ENCODE measurements around the gene ACYP2. TPM values are rescaled to one million over a fixed set of nuclear protein-coding genes. Genes with fewer than 3 reads are reported as not detected.

ACYP2 gene
- total RNA-seq, 1 donor from 2014 or later, result 76.7 TPM

- TF ChIP-seq CTCF (IDR thresholded peaks at IDR 0.05; ENCODE audit: borderline replicate concordance), result no peak
- no peak overlapping the region for H3K27ac ChIP-seq (replicated peaks)
- no peak for DNase-seq
- no peaks in the 10 kb centered on the region for H3K27me3 ChIP-seq (ENCODE audit: low read depth)
- no peak overlapping the region for H3K4me3 ChIP-seq
- H3K9me3 ChIP-seq (replicated peaks), result no peaks in the 10 kb centered on the region
- intact Hi-C loops (cut with micrococcal nuclease), result no loop called here
- H3K4me1 ChIP-seq, result peaks cover 8% of the 10 kb centered on the region
- H3K36me3 ChIP-seq, result no peaks in the 10 kb centered on the region
Observed at GRCh38 chr2:54247115-54247514, 131.7 kb downstream of the ACYP2 start.

GRCh38 chr2:54249629-54250028, 134.2 kb downstream of the ACYP2 start:
- peaks cover 8% of the 10 kb centered on the region for H3K4me1 ChIP-seq
- DNase-seq, result no peak
- no peaks in the 10 kb centered on the region for H3K27me3 ChIP-seq (ENCODE audit: low read depth)
- no peak overlapping the region for H3K27ac ChIP-seq (replicated peaks)
- H3K9me3 ChIP-seq (replicated peaks), result no peaks in the 10 kb centered on the region
- no peaks in the 10 kb centered on the region for H3K36me3 ChIP-seq
- intact Hi-C loops (cut with micrococcal nuclease), result no loop called here
- H3K4me3 ChIP-seq, result no peak overlapping the region
- TF ChIP-seq CTCF (IDR thresholded peaks at IDR 0.05; ENCODE audit: borderline replicate concordance), result no peak

GRCh38 chr2:54254180-54254579, 138.8 kb downstream of the ACYP2 start:
- TF ChIP-seq CTCF (IDR thresholded peaks at IDR 0.05; ENCODE audit: borderline replicate concordance), result no peak
- H3K27ac ChIP-seq (replicated peaks), result no peak overlapping the region
- no peak for DNase-seq
- no peaks in the 10 kb centered on the region for H3K27me3 ChIP-seq (ENCODE audit: low read depth)
- H3K4me3 ChIP-seq, result no peak overlapping the region
- H3K9me3 ChIP-seq (replicated peaks), result no peaks in the 10 kb centered on the region
- intact Hi-C loops (cut with micrococcal nuclease), result no loop called here
- no peaks in the 10 kb centered on the region for H3K36me3 ChIP-seq
- no peaks in the 10 kb centered on the region for H3K4me1 ChIP-seq

GRCh38 chr2:54255230-54256090, 140.0 kb downstream of the ACYP2 start:
- no peaks in the 10 kb centered on the region for H3K27me3 ChIP-seq (ENCODE audit: low read depth)
- no peaks in the 10 kb centered on the region for H3K9me3 ChIP-seq (replicated peaks)
- no peak overlapping the region for H3K4me3 ChIP-seq
- H3K36me3 ChIP-seq, result no peaks in the 10 kb centered on the region
- no peak overlapping the region for H3K27ac ChIP-seq (replicated peaks)
- no peak for TF ChIP-seq CTCF (IDR thresholded peaks at IDR 0.05; ENCODE audit: borderline replicate concordance)
- H3K4me1 ChIP-seq, result no peaks in the 10 kb centered on the region
- DNase-seq, result no peak
- intact Hi-C loops (cut with micrococcal nuclease), result no loop called here

- no peaks in the 10 kb centered on the region for H3K27me3 ChIP-seq (ENCODE audit: low read depth)
- TF ChIP-seq CTCF (IDR thresholded peaks at IDR 0.05; ENCODE audit: borderline replicate concordance), result no peak
- no peak for DNase-seq
- intact Hi-C loops (cut with micrococcal nuclease), result no loop called here
- no peaks in the 10 kb centered on the region for H3K9me3 ChIP-seq (replicated peaks)
- H3K4me3 ChIP-seq, result no peak within 1 kb of the TSS
- H3K27ac ChIP-seq (replicated peaks), result no peak within 1 kb of the TSS
- H3K36me3 ChIP-seq, result no peaks in the 10 kb centered on the region
- H3K4me1 ChIP-seq, result no peaks in the 10 kb centered on the region
Observed at GRCh38 chr2:54256091-54256694, 140.8 kb downstream of the ACYP2 start, which contains the start of gene TSPYL6. Gene TSPYL6 (minus strand): TSS chr2:54256229. CDS start chr2:54256151, 78 bp downstream.
